Bronchial smooth muscle cell (primary cell): Measurements from ENCODE around the gene GP5. TPM values are rescaled to one million over a fixed set of nuclear protein-coding genes. Genes with fewer than 3 reads are reported as not detected.

Experiments
- total RNA-seq: library from RNA; depleted of rRNA; stranded (reverse); fragments of >200 nt; gene quantifications from 2 replicates; pipeline ENCODE4 v1.2.1, GENCODE V29; 2014

Gene GP5
- under 0.01 and 0.09 TPM in 2 replicates for total RNA-seq

GRCh38 chr3:194399166-194399565 is at the start of gene GP5:
GP5 (minus strand) TSS chr3:194399266; CDS start chr3:194398282, 984 bp downstream.

GRCh38 chr3:194369522-194370279 is 29.4 kb downstream of the GP5 start, which contains the start of gene LRRC15:
LRRC15 (minus strand) TSS chr3:194369743; CDS start chr3:194361043, 8,700 bp downstream.

GRCh38 chr3:194351080-194351672 is 47.9 kb downstream of the GP5 start, which contains the start of gene CPN2:
CPN2 (minus strand) TSS chr3:194351328; CDS start chr3:194342702, 8,626 bp downstream.

Other genes with a start within 250 kb of the GP5 start
- gene CPN2, start 47.9 kb downstream of the GP5 start, total RNA-seq: not detected in 2 replicates
- 0.26 and 2.7 TPM in 2 replicates for gene LRRC15, start 29.5 kb downstream of the GP5 start, total RNA-seq
- 156 and 242 TPM in 2 replicates for gene ATP13A3, start 87.7 kb upstream of the GP5 start, total RNA-seq
- 8.5 and 12.1 TPM in 2 replicates for gene TMEM44, start 234.2 kb upstream of the GP5 start, total RNA-seq